ENCODE measurements around the gene TTC27. TPM values are rescaled to one million over a fixed set of nuclear protein-coding genes. Genes with fewer than 3 reads are reported as not detected.

TTC27 gene
- total and polyA plus RNA-seq, 2 experiments from 2014 or later = 12.6 to 13.7 TPM

- WGBS, 2 experiments (ENCODE audit: low coverage in 1 of 2, low lambda C conversion rate in 2 of 2, missing lambda C conversion rate in 2 of 2) = 6 to 7% methylated on average over 1 of the region's 1 CpG
- no peaks in the 10 kb centered on the region for H3K9me2 ChIP-seq (ENCODE audit: insufficient read depth)
- H3F3A ChIP-seq (ENCODE audit: insufficient read depth) = no peaks in the 10 kb centered on the region
- H4K20me1 ChIP-seq (ENCODE audit: insufficient read depth) = no peaks in the 10 kb centered on the region
- no peaks in the 10 kb centered on the region for H3K9me3 ChIP-seq (ENCODE audit: low read depth)
- H3K9ac ChIP-seq = no peak overlapping the region
- no peak overlapping the region for H3K4me2 ChIP-seq (ENCODE audit: unreplicated experiment)
- no peak overlapping the region for H2AFZ ChIP-seq
- in situ Hi-C loops (cut with MboI) = no loop called here
- H3K36me3 ChIP-seq (ENCODE audit: low read depth) = no peaks in the 10 kb centered on the region
- no peak overlapping the region for H3K4me3 ChIP-seq
- H3K27me3 ChIP-seq (replicated peaks; ENCODE audit: insufficient read depth) = no peaks in the 10 kb centered on the region
- DNase-seq = no peak
- no peaks in the 10 kb centered on the region for H3K4me1 ChIP-seq (ENCODE audit: insufficient read depth)
- H3K79me2 ChIP-seq (ENCODE audit: insufficient read depth) = no peaks in the 10 kb centered on the region
- TF ChIP-seq EZH2 (IDR thresholded peaks at IDR 0.05; ENCODE audit: insufficient read depth, poor library complexity, severe bottlenecking) = no peak
- TF ChIP-seq EZH2phosphoT487 (IDR thresholded peaks at IDR 0.05; ENCODE audit: insufficient read depth, low read depth) = no peak
- no peak overlapping the region for H3K27ac ChIP-seq
Observed at GRCh38 chr2:32732120-32732519, 104.3 kb downstream of the TTC27 start.

- Histone ChIP-seq H3K27me3 (replicated peaks; ENCODE audit: insufficient read depth) (no peaks in the 10 kb centered on the region), H3K79me2 (ENCODE audit: insufficient read depth) (no peaks in the 10 kb centered on the region)
Observed at GRCh38 chr2:32732912-32733472, 105.1 kb downstream of the TTC27 start.

GRCh38 chr2:32735348-32735747, 107.5 kb downstream of the TTC27 start:
- H3K4me2 ChIP-seq (ENCODE audit: unreplicated experiment) = no peak overlapping the region
- H3K4me1 ChIP-seq (ENCODE audit: insufficient read depth) = peaks cover 14% of the 10 kb centered on the region; the same call in 1 of the 2 replicates
- no peaks in the 10 kb centered on the region for H3K9me3 ChIP-seq (ENCODE audit: low read depth)
- no peak overlapping the region for H3K9ac ChIP-seq
- H3K27me3 ChIP-seq (replicated peaks; ENCODE audit: insufficient read depth) = no peaks in the 10 kb centered on the region
- no peaks in the 10 kb centered on the region for H3K36me3 ChIP-seq (ENCODE audit: low read depth)
- DNase-seq = no peak
- H3K27ac ChIP-seq = no peak overlapping the region
- no peaks in the 10 kb centered on the region for H3K9me2 ChIP-seq (ENCODE audit: insufficient read depth)
- no peak overlapping the region for H3K4me3 ChIP-seq
- in situ Hi-C loops (cut with MboI) = no loop called here
- no peaks in the 10 kb centered on the region for H3K79me2 ChIP-seq (ENCODE audit: insufficient read depth)
- H2AFZ ChIP-seq = no peak overlapping the region
- 95 to 96% methylated on average over 1 of the region's 1 CpG for WGBS, 2 experiments (ENCODE audit: low coverage in 1 of 2, low lambda C conversion rate in 2 of 2, missing lambda C conversion rate in 2 of 2)
- H3F3A ChIP-seq (ENCODE audit: insufficient read depth) = no peaks in the 10 kb centered on the region
- H4K20me1 ChIP-seq (ENCODE audit: insufficient read depth) = no peaks in the 10 kb centered on the region
- no peak for TF ChIP-seq EZH2 (IDR thresholded peaks at IDR 0.05; ENCODE audit: insufficient read depth, poor library complexity, severe bottlenecking)
- TF ChIP-seq EZH2phosphoT487 (IDR thresholded peaks at IDR 0.05; ENCODE audit: insufficient read depth, low read depth) = no peak

More at GRCh38 chr2:32732912-32733472, 105.1 kb downstream of the TTC27 start:
- Histone ChIP-seq H3K4me1 (ENCODE audit: insufficient read depth) (no peaks in the 10 kb centered on the region), H3K9me2 (ENCODE audit: insufficient read depth) (no peaks in the 10 kb centered on the region), H3K27ac (no peak overlapping the region), H3K4me3 (no peak overlapping the region), H3K4me2 (ENCODE audit: unreplicated experiment) (no peak overlapping the region), H4K20me1 (ENCODE audit: insufficient read depth) (no peaks in the 10 kb centered on the region), H3K9ac (no peak overlapping the region), H3K9me3 (ENCODE audit: low read depth) (no peaks in the 10 kb centered on the region), H3K36me3 (ENCODE audit: low read depth) (no peaks in the 10 kb centered on the region), H2AFZ (no peak overlapping the region), H3F3A (ENCODE audit: insufficient read depth) (no peaks in the 10 kb centered on the region)
- peak; percentile 21 for DNase-seq
- TF ChIP-seq EZH2phosphoT487 (IDR thresholded peaks at IDR 0.05; ENCODE audit: insufficient read depth, low read depth) = no peak
- no peak for TF ChIP-seq EZH2 (IDR thresholded peaks at IDR 0.05; ENCODE audit: insufficient read depth, poor library complexity, severe bottlenecking)
- in situ Hi-C loops (cut with MboI) = no loop called here
- 89 to 92% methylated on average over 2 of the region's 2 CpGs for WGBS, 2 experiments (ENCODE audit: low coverage in 1 of 2, low lambda C conversion rate in 2 of 2, missing lambda C conversion rate in 2 of 2)

- in situ Hi-C loops (cut with MboI) = no loop called here
- WGBS, 2 experiments (ENCODE audit: low coverage in 1 of 2, low lambda C conversion rate in 2 of 2, missing lambda C conversion rate in 2 of 2) = 27 to 29% methylated on average over 2 of the region's 2 CpGs
- Histone ChIP-seq H3K9me3 (ENCODE audit: low read depth) (no peaks in the 10 kb centered on the region), H3K4me2 (ENCODE audit: unreplicated experiment) (no peak overlapping the region), H4K20me1 (ENCODE audit: insufficient read depth) (no peaks in the 10 kb centered on the region), H3F3A (ENCODE audit: insufficient read depth) (no peaks in the 10 kb centered on the region), H3K27ac (no peak overlapping the region), H3K79me2 (ENCODE audit: insufficient read depth) (no peaks in the 10 kb centered on the region), H3K27me3 (replicated peaks; ENCODE audit: insufficient read depth) (no peaks in the 10 kb centered on the region), H3K9ac (no peak overlapping the region), H2AFZ (no peak overlapping the region), H3K9me2 (ENCODE audit: insufficient read depth) (no peaks in the 10 kb centered on the region), H3K4me3 (no peak overlapping the region), H3K4me1 (ENCODE audit: insufficient read depth) (peaks cover 14% of the 10 kb centered on the region; the same call in 1 of the 2 replicates), H3K36me3 (ENCODE audit: low read depth) (no peaks in the 10 kb centered on the region)
- TF ChIP-seq EZH2 (IDR thresholded peaks at IDR 0.05; ENCODE audit: insufficient read depth, poor library complexity, severe bottlenecking) = no peak
- DNase-seq = peak; percentile 33
Observed at GRCh38 chr2:32738939-32739338, 111.1 kb downstream of the TTC27 start.
